Heart left ventricle (tissue), 16 donors: Measurements from ENCODE around the gene CA5B. TPM values are rescaled to one million over a fixed set of nuclear protein-coding genes. Genes with fewer than 3 reads are reported as not detected.
"Not testable (repeated sequence)": the region's sequence is repeated elsewhere in the genome, so short reads cannot be mapped to it uniquely, and the experiment has no call there.

ENCODE experiments used
- ATAC-seq, 4 donors: fragments of 200-7000 bp; cut with Tn5 transposase; one replicate each; pipeline ENCODE4 v1.9.1; 2020 to 2022; ENCODE audit warnings: moderate library complexity in 4 of 4, mild to moderate bottlenecking in 3 of 4, moderate number of reproducible peaks in 1 of 4
- DNase-seq, 5 donors: peaks; one replicate each; pipeline ENCODE4 v3.0.0-alpha.2; 2020
- H3K27ac ChIP-seq, 12 donors: fragments of 200-600 bp; sonication (generic) in 4 of 12; one replicate each; pipeline versions ENCODE4 v1.5.0 to v1.8.0; 2016 to 2022; ENCODE audit warnings: mild to moderate bottlenecking in 2 of 12
- H3K27me3 ChIP-seq, 9 donors: fragments of 200-600 bp; sonication (generic) in 2 of 9; one replicate each; pipeline versions ENCODE4 v1.5.1 to v1.8.0; 2016 to 2022; ENCODE audit warnings: mild to moderate bottlenecking in 3 of 9
- H3K36me3 ChIP-seq, 9 donors: fragments of 200-600 bp; sonication (generic) in 2 of 9; one replicate each; pipeline versions ENCODE4 v1.5.0 to v1.8.0; 2018 to 2022; ENCODE audit warnings: mild to moderate bottlenecking in 2 of 9
- H3K4me1 ChIP-seq, 12 donors: fragments of 200-600 bp; sonication (generic) in 4 of 12; one replicate each; pipeline versions ENCODE4 v1.5.0 to v1.8.0; 2016 to 2022; ENCODE audit warnings: mild to moderate bottlenecking in 3 of 12
- H3K4me3 ChIP-seq, 12 donors: fragments of 200-600 bp; sonication (generic) in 4 of 12; one replicate each; pipeline versions ENCODE4 v1.5.0 to v1.8.0; 2017 to 2022; ENCODE audit warnings: mild to moderate bottlenecking in 9 of 12, moderate library complexity in 4 of 12
- H3K9me3 ChIP-seq, 12 donors: fragments of 200-600 bp; sonication (generic) in 4 of 12; one replicate each; pipeline versions ENCODE4 v1.5.0 to v1.8.0; 2016 to 2022; ENCODE audit warnings: mild to moderate bottlenecking in 1 of 12
- CTCF ChIP-seq, 12 donors: fragments of 200-600 bp; sonication (generic) in 4 of 12; IDR thresholded peaks; one replicate each; pipeline versions ENCODE4 v1.5.0 to v1.8.0; 2018 to 2022; ENCODE audit warnings: antibody characterized with exemption in 12 of 12, mild to moderate bottlenecking in 5 of 12
- POLR2A ChIP-seq, 2 donors: fragments of 450-650 bp; IDR thresholded peaks; one replicate each; pipeline ENCODE4 v1.6.1; 2017; ENCODE audit warnings: antibody characterized with exemption in 2 of 2, mild to moderate bottlenecking in 2 of 2, moderate library complexity in 2 of 2
- WGBS, 4 donors: extraction: QIAGEN DNeasy Blood & Tissue Kit in 2 of 4; methylation state at CpG; one replicate each; pipeline versions ENCODE4 v1.1.5 to v1.1.7; 2013 to 2018; 5-methylcytosine and 5-hydroxymethylcytosine counted together
- intact Hi-C, 10 donors: fragments of 100-400 bp; cut with DNase I; formaldehyde crosslinking; loops; one replicate each; pipeline versions ENCODE4 v1.11.1 to v1.14.2; 2022
- polyA plus RNA-seq, 2 donors: library from polyadenylated mRNA; stranded (reverse); fragments of 200-250 nt; gene quantifications; one replicate each; pipeline ENCODE4 v1.2.3, GENCODE V29; 2013
- total RNA-seq, 9 donors: library from RNA; depleted of rRNA in 2 of 9; stranded (reverse); fragments of >200 nt in 2 of 9; fragmentation: NEBNext Ultra II Directional in 3 of 9; extraction: Animal tissue kit (Norgen Biotek cat#: 25700) in 3 of 9; gene quantifications; one replicate each; pipeline versions ENCODE4 v1.1.0 to v1.2.4, GENCODE V29; 2016 to 2023
- donor health status: ischemic (EF 13 %, LVEDD 7.1; RV severe dilation, severe dysfunction).
- donor health status: healthy with polysubstance abuse.
- donor health status: DM: no; HTN: yes; CAD: no.
- donor health status: DM: no; HTN: no; CAD: no.
- donor health status: ischemic (EF 25% LVEDD 6.9; RV normal size, moderate dysfunction).
- donor health status: ischemic (EF 25% LVEDD 5.7; RV mildly dilated, moderate dysfunction).
- donor health status: healthy.
- donor health status: DM: yes; HTN: yes; CAD: no.
- donor health status: ischemic (EF 35%, LVEDD 5.7; RV mildly dilated, moderate dysfunction).
- donor health status: nonischemic (EF 11% LVEDD 7.7; RV severe dilation, severe dysfunction).
- donor health status: DM: yes; HTN: yes; CAD: no.
- donor health status: PGD.
- donor health status: ischemic (EF 29% LVEDD 5.4; RV normal size, mild dysfunction).
- donor health status: nonischemic (EF 23%, LVEDD 6.1; RV moderate dilation, normal function).

The CA5B gene
- total and polyA plus RNA-seq, 11 donors = 0.50 to 9.9 (median 3.8) TPM

- H3K9me3 ChIP-seq = no peaks in the 10 kb centered on the region
- H3K27me3 ChIP-seq = no peaks in the 10 kb centered on the region
- no peaks in the 10 kb centered on the region for H3K36me3 ChIP-seq
- peaks cover 0 to 37% (median 13%) of the 10 kb centered on the region in 12 donors for H3K4me1 ChIP-seq
- TF ChIP-seq POLR2A (IDR thresholded peaks at IDR 0.05) = no peak
- no peak for TF ChIP-seq CTCF (IDR thresholded peaks at IDR 0.05)
- 37 to 65% (median 51%) methylated on average over 4 of the region's 4 CpGs for WGBS, 4 donors
- peak overlapping the region; percentile 4 to 85 (median 72) for H3K27ac ChIP-seq
- intact Hi-C loops = no loop called here
- peak overlapping the region in 2 of 12 donors; percentile 3 to 8 for H3K4me3 ChIP-seq
- ATAC-seq (peak in 3 of 4 donors; percentile 52 to 73 (median 52)), DNase-seq (no peak)
Measured at GRCh38 chrX:15751155-15751819, 13.2 kb downstream of the CA5B start.

- Histone ChIP-seq H3K9me3 (no peaks in the 10 kb centered on the region), H3K27me3 (no peaks in the 10 kb centered on the region), H3K4me1 (peaks cover 0 to 22% (median 6%) of the 10 kb centered on the region in 12 donors), H3K4me3 (no peak overlapping the region), H3K27ac (no peak overlapping the region), H3K36me3 (no peaks in the 10 kb centered on the region)
- no peak for ATAC-seq
- 91 to 96% (median 94%) methylated on average over 2 of the region's 2 CpGs for WGBS, 4 donors
- intact Hi-C loops = no loop called here
- DNase-seq = no peak
- no peak for TF ChIP-seq CTCF (IDR thresholded peaks at IDR 0.05)
- no peak for TF ChIP-seq POLR2A (IDR thresholded peaks at IDR 0.05)
Measured at GRCh38 chrX:15755091-15755490, 17.0 kb downstream of the CA5B start.

- Histone ChIP-seq H3K4me3 (no peak overlapping the region), H3K36me3 (no peaks in the 10 kb centered on the region), H3K9me3 (no peaks in the 10 kb centered on the region), H3K4me1 (peaks cover 0 to 3% (median 0%) of the 10 kb centered on the region in 12 donors), H3K27me3 (no peaks in the 10 kb centered on the region), H3K27ac (no peak overlapping the region)
- ATAC-seq (no peak), DNase-seq (no peak)
- 77 to 86% (median 78%) methylated on average over 4 of the region's 4 CpGs for WGBS, 4 donors
- intact Hi-C loops = no loop called here
- TF ChIP-seq CTCF (IDR thresholded peaks at IDR 0.05) = no peak
- no peak for TF ChIP-seq POLR2A (IDR thresholded peaks at IDR 0.05)
Measured at GRCh38 chrX:15758140-15758539, 20.1 kb downstream of the CA5B start.

GRCh38 chrX:15759886-15760285 is 21.8 kb downstream of the CA5B start:
- not testable (repeated sequence) for H3K9me3 ChIP-seq, DNase-seq, H3K4me3 ChIP-seq, H3K27ac ChIP-seq, H3K4me1 ChIP-seq, H3K27me3 ChIP-seq, H3K36me3 ChIP-seq, ATAC-seq
- intact Hi-C loops = loop anchor here in 2 of 10 donors (10.0 kb wide), 1 partner anchor 935 kb away; no protein-coding TSS in a partner anchor
- WGBS, 4 donors = 71 to 89% (median 80%) methylated on average over 6 of the region's 6 CpGs
